ENCODE measurements around the gene ATP6AP2. TPM values are rescaled to one million over a fixed set of nuclear protein-coding genes. Genes with fewer than 3 reads are reported as not detected.

The ATP6AP2 gene
- total RNA-seq, 1 experiment from 2014 or later = 62.0 TPM

- intact Hi-C loops (cut with micrococcal nuclease) = loop anchor here (10.0 kb wide), 1 partner anchor 215 kb away; no protein-coding TSS in a partner anchor
- ChIA-PET RAD21 (ENCODE audit: low non-redundant PET in 1 of 2, low total read pairs in 2 of 2, uncharacterized antibody in 2 of 2, unreplicated experiment in 2 of 2) (no interaction called here), CTCF (no interaction called here), POLR2A (interaction anchor here (1.4 kb wide), 1 partner anchor 36 kb away, joined by 3 read pairs; no protein-coding TSS in a partner anchor)
- no peak overlapping the region for H2AFZ ChIP-seq (ENCODE audit: low read depth, low read length, poor library complexity, severe bottlenecking)
- peak overlapping the region; percentile 64 to 70 for H3K4me3 ChIP-seq (replicated peaks in 1 of 2; ENCODE audit: low read depth in 1 of 2, low read length in 2 of 2)
- no peaks in the 10 kb centered on the region for H4K20me1 ChIP-seq (ENCODE audit: insufficient read depth)
- no peaks in the 10 kb centered on the region for H3K9me3 ChIP-seq (ENCODE audit: control insufficient read depth in 1 of 2, insufficient read depth in 1 of 2, low read depth in 1 of 2, low read length in 2 of 2)
- peak overlapping the region; percentile 43; the same call in 1 of the 2 replicates for H3K27ac ChIP-seq (ENCODE audit: low read depth, low read length)
- no peaks in the 10 kb centered on the region for H3K36me3 ChIP-seq (ENCODE audit: control insufficient read depth in 1 of 2, insufficient read depth in 2 of 2, low read length in 2 of 2)
- H3K4me2 ChIP-seq (ENCODE audit: low read length) = peak overlapping the region; percentile 79
- ATAC-seq (peak; percentile 63), DNase-seq (ENCODE audit: low read depth, low spot score) (no peak)
- no peaks in the 10 kb centered on the region for H3K9me2 ChIP-seq (ENCODE audit: insufficient read depth)
- no peaks in the 10 kb centered on the region for H3K27me3 ChIP-seq (ENCODE audit: insufficient read depth, low read length)
- BruUV-seq (replicated peaks) = TSS peak; percentile 77
- peak overlapping the region; percentile 68 for H3K9ac ChIP-seq (ENCODE audit: low read length)
- peaks cover 8% of the 10 kb centered on the region for H3K79me2 ChIP-seq (ENCODE audit: insufficient read depth, low read length)
- peaks cover 0 to 11% of the 10 kb centered on the region in 2 experiments; a peak in 2 of 4 replicates for H3K4me1 ChIP-seq (ENCODE audit: control insufficient read depth in 1 of 2, insufficient read depth in 2 of 2, low read length in 2 of 2)
- TF ChIP-seq CTCF (IDR thresholded peaks at IDR 0.05 in 2 of 3, conservative IDR thresholded peaks at IDR 0.05 in 1 of 3; ENCODE audit: borderline replicate concordance in 1 of 3, insufficient read depth in 1 of 3, low read depth in 2 of 3, low read length in 2 of 3) (no peak), POLR2AphosphoS5 (IDR thresholded peaks at IDR 0.05; ENCODE audit: low read depth, low read length) (no peak), TCF7L2 (IDR thresholded peaks at IDR 0.05; ENCODE audit: borderline replicate concordance, extremely low read depth, insufficient read depth, insufficient read length) (no peak), CEBPB (IDR thresholded peaks at IDR 0.05; ENCODE audit: low read depth) (no peak), EGR1 (IDR thresholded peaks at IDR 0.05; ENCODE audit: low read depth) (no peak), ATF3 (IDR thresholded peaks at IDR 0.05) (no peak), ZFX (IDR thresholded peaks at IDR 0.05) (no peak), SRF (IDR thresholded peaks at IDR 0.05; ENCODE audit: low read depth) (no peak), ELF1 (IDR thresholded peaks at IDR 0.05; ENCODE audit: borderline replicate concordance, low read depth) (no peak), SP1 (IDR thresholded peaks at IDR 0.05; ENCODE audit: low read depth) (no peak), YY1 (IDR thresholded peaks at IDR 0.05; ENCODE audit: extremely low read depth, insufficient replicate concordance, low read depth, low read length) (no peak), REST (IDR thresholded peaks at IDR 0.05; ENCODE audit: low read depth) (no peak), ZBTB33 (IDR thresholded peaks at IDR 0.05; ENCODE audit: extremely low read depth, insufficient replicate concordance, low read length) (no peak), MAX (IDR thresholded peaks at IDR 0.05) (no peak), FOSL1 (IDR thresholded peaks at IDR 0.05; ENCODE audit: low read depth) (no peak), SIN3A (IDR thresholded peaks at IDR 0.05; ENCODE audit: low read depth) (no peak), CBX3 (IDR thresholded peaks at IDR 0.05; ENCODE audit: low read depth) (no peak), EZH2 (IDR thresholded peaks at IDR 0.05) (no peak), JUND (IDR thresholded peaks at IDR 0.05) (no peak), ZNF274 (IDR thresholded peaks at IDR 0.05; ENCODE audit: low read depth, low read length) (no peak)
Observed at GRCh38 chrX:40579900-40580536, 752 bp upstream of the ATP6AP2 start.

All from HCT116 (cell line).